HepG2 (cell line): ENCODE data around the gene SMTNL1.

Source experiments
- CHD2 ChIP-seq: IDR thresholded peaks from 2 replicates; pipeline ENCODE4 v1.6.1; 2011; ENCODE audit warnings: low read depth, low read length, improper control_type of control experiment
- CTCF ChIP-seq: sonication (generic); formaldehyde crosslinking; IDR thresholded peaks from 2 replicates; pipeline ENCODE4 v1.5.0; 2020; ENCODE audit warnings: mild to moderate bottlenecking, missing genetic modification reagents, moderate library complexity
- FIP1L1 ChIP-seq: fragments of 200-400 bp; formaldehyde crosslinking; IDR thresholded peaks from 2 replicates; pipeline ENCODE4 v1.6.1; 2018; ENCODE audit warnings: low read depth, mild to moderate bottlenecking, low read length, moderate library complexity, borderline replicate concordance; ENCODE audit not compliant: insufficient read depth
- GPBP1L1 ChIP-seq: sonication (generic); formaldehyde crosslinking; IDR thresholded peaks from 2 replicates; pipeline ENCODE4 v1.5.0; 2020; ENCODE audit warnings: mild to moderate bottlenecking, missing genetic modification reagents
- GZF1 ChIP-seq: sonication (generic); formaldehyde crosslinking; IDR thresholded peaks from 2 replicates; pipeline ENCODE4 v1.5.1; 2020; ENCODE audit warnings: mild to moderate bottlenecking, missing genetic modification reagents
- MAX ChIP-seq: IDR thresholded peaks from 2 replicates; pipeline ENCODE4 v1.6.1; 2012; ENCODE audit warnings: inconsistent platforms
- ZNF232 ChIP-seq: sonication (generic); formaldehyde crosslinking; IDR thresholded peaks from 2 replicates; pipeline ENCODE4 v1.4.0; 2020; ENCODE audit warnings: missing genetic modification reagents, borderline replicate concordance

- TF ChIP-seq ZNF232 (CRISPR knock-in tag) (no peak), CTCF (no peak), CHD2 (no peak), GPBP1L1 (CRISPR knock-in tag) (no peak), GZF1 (no peak), MAX (no peak), FIP1L1 (no peak)
These were observed 30.9 kb upstream of the SMTNL1 start for GRCh38 chr11:57506522-57506921.
